Vagina (tissue), 2 donors: ENCODE results near the gene ANKLE1.

Experiments
- POLR2AphosphoS5 ChIP-seq, 2 donors: sonication (generic); formaldehyde crosslinking; IDR thresholded peaks; one replicate each; pipeline ENCODE4 v1.9.0; 2017; ENCODE audit warnings: antibody characterized with exemption in 2 of 2, mild to moderate bottlenecking in 2 of 2, low read depth in 1 of 2; ENCODE audit not compliant: insufficient read depth in 1 of 2
- TF ChIP-seq, protein P1 (sequence below), 3 experiments: fragments of 450-650 bp in 2 of 3; fragments of 200-600 bp in 1 of 3; sonication (generic) in 1 of 3; IDR thresholded peaks; one replicate each; pipeline ENCODE4 v1.5.1; 2017 to 2019; ENCODE audit warnings: antibody characterized with exemption in 3 of 3, mild to moderate bottlenecking in 2 of 3, moderate library complexity in 2 of 3

DNA sequence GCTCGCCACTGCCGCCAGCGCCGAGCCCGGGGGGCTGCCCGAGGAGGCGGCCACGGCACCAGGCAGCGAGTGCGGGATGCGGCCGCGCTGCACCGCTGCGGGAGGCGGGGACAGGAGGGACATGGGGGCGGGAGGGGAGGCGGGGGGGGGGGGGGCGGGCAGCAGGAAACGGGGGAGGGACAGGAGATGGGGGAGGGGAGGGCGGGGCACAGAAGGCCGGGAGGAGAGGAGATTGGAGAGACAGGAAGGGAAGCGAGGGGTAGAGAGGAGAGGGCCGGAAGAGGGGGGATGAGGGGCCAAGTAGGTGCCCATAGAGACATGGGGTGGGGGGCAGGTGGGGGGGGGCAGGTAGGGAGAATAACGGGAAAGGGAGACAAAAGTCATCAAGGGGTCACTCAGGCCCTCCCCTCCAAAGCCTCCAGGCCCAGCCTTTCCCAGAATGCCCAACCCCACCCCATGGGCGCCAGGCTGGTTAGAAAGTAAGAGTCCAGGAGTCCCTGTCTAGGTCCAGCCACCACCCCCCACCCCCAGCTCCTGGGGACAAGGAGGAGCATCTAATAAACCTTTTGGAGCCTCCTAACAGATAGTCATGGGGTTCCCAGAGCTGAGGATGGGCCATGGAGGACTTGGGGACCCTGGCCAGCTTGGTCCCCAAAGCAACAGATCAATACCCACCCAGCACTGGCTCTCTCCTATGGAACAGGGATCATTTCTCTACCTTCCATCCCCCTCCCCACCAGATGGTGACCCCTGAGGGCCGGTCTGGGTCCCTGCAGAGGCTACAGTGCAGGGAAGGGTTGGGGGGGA, 45.5 kb upstream of the ANKLE1 start:
- TF ChIP-seq, protein P1, sequence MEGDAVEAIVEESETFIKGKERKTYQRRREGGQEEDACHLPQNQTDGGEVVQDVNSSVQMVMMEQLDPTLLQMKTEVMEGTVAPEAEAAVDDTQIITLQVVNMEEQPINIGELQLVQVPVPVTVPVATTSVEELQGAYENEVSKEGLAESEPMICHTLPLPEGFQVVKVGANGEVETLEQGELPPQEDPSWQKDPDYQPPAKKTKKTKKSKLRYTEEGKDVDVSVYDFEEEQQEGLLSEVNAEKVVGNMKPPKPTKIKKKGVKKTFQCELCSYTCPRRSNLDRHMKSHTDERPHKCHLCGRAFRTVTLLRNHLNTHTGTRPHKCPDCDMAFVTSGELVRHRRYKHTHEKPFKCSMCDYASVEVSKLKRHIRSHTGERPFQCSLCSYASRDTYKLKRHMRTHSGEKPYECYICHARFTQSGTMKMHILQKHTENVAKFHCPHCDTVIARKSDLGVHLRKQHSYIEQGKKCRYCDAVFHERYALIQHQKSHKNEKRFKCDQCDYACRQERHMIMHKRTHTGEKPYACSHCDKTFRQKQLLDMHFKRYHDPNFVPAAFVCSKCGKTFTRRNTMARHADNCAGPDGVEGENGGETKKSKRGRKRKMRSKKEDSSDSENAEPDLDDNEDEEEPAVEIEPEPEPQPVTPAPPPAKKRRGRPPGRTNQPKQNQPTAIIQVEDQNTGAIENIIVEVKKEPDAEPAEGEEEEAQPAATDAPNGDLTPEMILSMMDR (IDR thresholded peaks at IDR 0.05), result no peak
- no peak for TF ChIP-seq POLR2AphosphoS5 (IDR thresholded peaks at IDR 0.05; ENCODE audit: insufficient read depth in 1 of 2, low read depth in 1 of 2)
